Neuronal stem cell (in vitro differentiated cells): ENCODE results near the gene SIK3.

Experiments
- DNase-seq: peaks from one replicate; pipeline ENCODE4 v3.0.0-alpha.2; 2013; ENCODE audit warnings: low spot score
- H2AFZ ChIP-seq: one replicate; pipeline ENCODE4 v1.6.1; 2013; ENCODE audit warnings: mild to moderate bottlenecking, low read length, inconsistent platforms
- H2AK5ac ChIP-seq: 2 replicates; pipeline ENCODE4 v1.6.1; 2013; ENCODE audit warnings: low read depth, mild to moderate bottlenecking, inconsistent platforms, low read length, moderate library complexity, mixed read lengths
- H2BK120ac ChIP-seq: 2 replicates; pipeline ENCODE4 v1.6.1; 2013; ENCODE audit warnings: low read depth, mild to moderate bottlenecking, inconsistent platforms, low read length, moderate library complexity, mixed read lengths
- H2BK12ac ChIP-seq: one replicate; pipeline ENCODE4 v1.6.1; 2013; ENCODE audit warnings: low read length, inconsistent platforms
- H2BK15ac ChIP-seq: 2 replicates; pipeline ENCODE4 v1.6.1; 2013; ENCODE audit warnings: mild to moderate bottlenecking, low read length, inconsistent platforms, mixed read lengths
- H2BK5ac ChIP-seq: one replicate; pipeline ENCODE4 v1.6.1; 2013; ENCODE audit warnings: inconsistent platforms, mild to moderate bottlenecking, low read length, moderate library complexity
- H3K14ac ChIP-seq: one replicate; pipeline ENCODE4 v1.6.1; 2013; ENCODE audit warnings: low read length, inconsistent platforms
- H3K18ac ChIP-seq: 2 replicates; pipeline ENCODE4 v1.6.1; 2013; ENCODE audit warnings: low read length, inconsistent platforms
- H3K23ac ChIP-seq: 2 replicates; pipeline ENCODE4 v1.6.1; 2013; ENCODE audit warnings: low read depth, mild to moderate bottlenecking, mixed read lengths, low read length, inconsistent platforms; ENCODE audit not compliant: poor library complexity
- H3K27ac ChIP-seq: replicated peaks from 3 replicates; pipeline ENCODE4 v1.5.1; 2013; ENCODE audit warnings: low read length, inconsistent platforms
- H3K27me3 ChIP-seq, 3 experiments: 2 replicates each; pipeline ENCODE4 v1.6.1; 2013; ENCODE audit warnings: low read length in 3 of 3, mild to moderate bottlenecking in 2 of 3, inconsistent platforms in 1 of 3, low read depth in 1 of 3, mixed read lengths in 1 of 3, moderate library complexity in 1 of 3; ENCODE audit not compliant: control insufficient read depth in 3 of 3, insufficient read depth in 3 of 3
- H3K36me3 ChIP-seq, 2 donors: replicated peaks in 1 of 2; 2 replicates each; pipeline ENCODE4 v1.6.1; 2013; ENCODE audit warnings: low read length in 2 of 2; ENCODE audit not compliant: control insufficient read depth in 2 of 2, insufficient read depth in 2 of 2
- H3K4ac ChIP-seq: 2 replicates; pipeline ENCODE4 v1.6.1; 2013; ENCODE audit warnings: inconsistent platforms, mild to moderate bottlenecking, low read length, moderate library complexity
- H3K4me1 ChIP-seq, 2 donors: 1 replicate in 1 of 2; 2 replicates in 1 of 2; pipeline ENCODE4 v1.6.1; 2013; ENCODE audit warnings: low read length in 2 of 2, low read depth in 1 of 2; ENCODE audit not compliant: control insufficient read depth in 2 of 2, insufficient read depth in 1 of 2
- H3K4me2 ChIP-seq: one replicate; pipeline ENCODE4 v1.6.1; 2013; ENCODE audit warnings: mild to moderate bottlenecking, low read length, inconsistent platforms; ENCODE audit not compliant: insufficient read depth, poor library complexity, severe bottlenecking
- H3K4me3 ChIP-seq, 2 donors: 2 replicates each; pipeline ENCODE4 v1.5.1; 2013; ENCODE audit warnings: low read length in 2 of 2, mild to moderate bottlenecking in 2 of 2, inconsistent platforms in 1 of 2, moderate library complexity in 1 of 2
- H3K79me1 ChIP-seq: one replicate; pipeline ENCODE4 v1.6.1; 2013; ENCODE audit warnings: low read depth, mild to moderate bottlenecking, inconsistent platforms, low read length, moderate library complexity
- H3K9ac ChIP-seq: one replicate; pipeline ENCODE4 v1.6.1; 2013; ENCODE audit warnings: mild to moderate bottlenecking, low read depth, low read length, inconsistent platforms; ENCODE audit not compliant: poor library complexity
- H3K9me3 ChIP-seq, 2 donors: replicated peaks in 1 of 2; 2 replicates each; pipeline versions ENCODE3 to v1.6.1; 2013; ENCODE audit warnings: low read length in 2 of 2, mild to moderate bottlenecking in 2 of 2, inconsistent platforms in 1 of 2, low read depth in 1 of 2, mixed read lengths in 1 of 2, moderate library complexity in 1 of 2; ENCODE audit not compliant: control insufficient read depth in 2 of 2, insufficient read depth in 1 of 2
- H4K8ac ChIP-seq: one replicate; pipeline ENCODE4 v1.6.1; 2013; ENCODE audit warnings: low read depth, mild to moderate bottlenecking, inconsistent platforms, low read length, moderate library complexity
- H4K91ac ChIP-seq: one replicate; pipeline ENCODE4 v1.6.1; 2013; ENCODE audit warnings: low read length, low read depth, mild to moderate bottlenecking, inconsistent platforms; ENCODE audit not compliant: poor library complexity
- WGBS, 2 donors: extraction: QIAGEN DNeasy Blood & Tissue Kit; methylation state at CpG; one replicate each; pipeline ENCODE4 v1.1.7; 2013; ENCODE audit warnings: missing lambda C conversion rate in 2 of 2, mixed read lengths in 1 of 2; ENCODE audit not compliant: insufficient read length in 2 of 2, insufficient replicate concordance in 1 of 2; ENCODE audit errors: extremely low coverage in 2 of 2; 5-methylcytosine and 5-hydroxymethylcytosine counted together

SIK3 gene

GRCh38 chr11:116927163-116927974 is 170.9 kb downstream of the SIK3 start:
- peaks cover 10 to 12% of the 10 kb centered on the region in 2 donors for H3K4me1 ChIP-seq
- no peak overlapping the region for H3K4me3 ChIP-seq
- no peak overlapping the region for H2BK5ac ChIP-seq
- H3K23ac ChIP-seq: no peak overlapping the region
- H4K91ac ChIP-seq: no peak overlapping the region
- no CpG with 5 or more reads among the region's 11 CpGs for WGBS, 2 donors
- H2AFZ ChIP-seq: no peak overlapping the region
- H3K4me2 ChIP-seq: no peak overlapping the region
- no peak overlapping the region for H3K9ac ChIP-seq
- no peak overlapping the region for H2BK12ac ChIP-seq
- no peaks in the 10 kb centered on the region for H3K79me1 ChIP-seq
- H2BK15ac ChIP-seq: no peak overlapping the region
- no peak overlapping the region for H2AK5ac ChIP-seq
- no peaks in the 10 kb centered on the region for H3K27me3 ChIP-seq
- no peak for DNase-seq
- H3K27ac ChIP-seq: no peak overlapping the region
- no peak overlapping the region for H3K14ac ChIP-seq
- H3K9me3 ChIP-seq: no peaks in the 10 kb centered on the region
- H4K8ac ChIP-seq: no peak overlapping the region
- H2BK120ac ChIP-seq: no peak overlapping the region
- H3K4ac ChIP-seq: no peak overlapping the region
- no peak overlapping the region for H3K18ac ChIP-seq
- H3K36me3 ChIP-seq: peaks cover 1 to 31% of the 10 kb centered on the region in 2 donors

DNA sequence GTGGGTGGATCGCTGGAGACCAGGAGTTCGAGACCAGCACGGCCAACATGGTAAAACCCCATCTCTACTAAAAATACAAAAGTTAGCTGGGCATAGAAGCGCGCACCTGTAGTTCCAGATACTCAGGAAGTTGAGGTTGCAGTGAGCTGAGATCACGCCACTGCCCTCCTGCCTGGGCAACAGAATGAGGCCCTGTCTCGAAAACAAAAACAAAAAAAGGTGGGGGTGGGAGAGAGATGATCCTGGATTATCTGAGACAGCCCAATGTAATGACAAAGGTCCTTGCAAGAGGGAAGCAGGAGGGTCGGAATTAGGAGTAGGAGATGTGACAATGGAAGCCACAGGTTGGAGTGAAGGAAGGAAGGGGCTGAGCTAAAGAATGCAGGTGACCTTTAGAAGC is 173.2 kb downstream of the SIK3 start:
- Histone ChIP-seq H2BK12ac (no peak overlapping the region), H3K9ac (no peak overlapping the region), H3K4ac (no peak overlapping the region), H3K27ac (no peak overlapping the region), H2AFZ (no peak overlapping the region), H3K14ac (no peak overlapping the region), H3K27me3 (no peaks in the 10 kb centered on the region), H3K9me3 (no peaks in the 10 kb centered on the region), H3K79me1 (no peaks in the 10 kb centered on the region), H3K18ac (no peak overlapping the region), H3K4me1 (peaks cover 6 to 9% of the 10 kb centered on the region in 2 donors), H2BK15ac (no peak overlapping the region), H3K36me3 (peaks cover 1 to 39% of the 10 kb centered on the region in 2 donors), H3K4me3 (no peak overlapping the region), H2BK5ac (no peak overlapping the region), H3K23ac (no peak overlapping the region), H4K91ac (no peak overlapping the region), H2BK120ac (no peak overlapping the region), H2AK5ac (no peak overlapping the region), H3K4me2 (no peak overlapping the region), H4K8ac (no peak overlapping the region)
- WGBS, 2 donors: no CpG with 5 or more reads among the region's 8 CpGs
- no peak for DNase-seq

DNA sequence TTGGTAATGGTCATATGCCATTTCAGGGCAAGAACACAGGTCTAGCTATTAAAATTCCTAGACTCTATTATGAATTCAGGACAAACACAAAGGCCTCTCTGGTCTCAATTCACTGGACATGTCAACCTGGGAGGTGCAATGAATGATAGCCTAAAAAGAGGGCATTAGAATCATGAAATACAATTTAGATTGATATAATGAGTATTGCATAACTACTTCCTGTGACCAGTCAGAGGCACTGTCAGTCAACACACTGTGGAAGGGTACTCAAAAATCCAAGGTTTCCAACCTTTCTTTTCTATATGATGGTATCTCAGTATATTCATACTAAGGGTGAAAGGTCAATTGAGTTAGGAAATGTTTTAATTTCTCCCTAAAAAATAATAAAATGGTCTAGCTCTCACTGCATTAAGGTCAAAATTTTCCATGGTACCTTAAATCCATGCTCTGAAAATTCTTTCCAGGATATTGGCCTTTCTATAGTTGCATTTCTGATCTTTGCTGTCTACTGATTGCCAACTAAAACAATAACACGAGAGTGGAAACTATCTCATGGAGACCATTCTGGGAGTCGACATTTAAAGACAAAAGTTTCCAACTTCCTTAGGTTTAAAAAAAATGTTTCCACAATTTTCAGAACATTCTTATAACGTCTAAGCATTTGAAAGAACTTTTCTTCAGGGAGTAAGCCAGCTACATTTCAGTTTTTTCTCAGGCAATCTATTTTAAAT is 179.1 kb downstream of the SIK3 start:
- H3K27me3 ChIP-seq: no peaks in the 10 kb centered on the region
- no peak overlapping the region for H2AK5ac ChIP-seq
- H3K9me3 ChIP-seq: no peaks in the 10 kb centered on the region
- no peak overlapping the region for H3K18ac ChIP-seq
- H3K27ac ChIP-seq: no peak overlapping the region
- DNase-seq: no peak
- H2BK15ac ChIP-seq: no peak overlapping the region
- no peak overlapping the region for H2AFZ ChIP-seq
- H3K4me3 ChIP-seq: no peak overlapping the region
- H2BK5ac ChIP-seq: no peak overlapping the region
- no peak overlapping the region for H2BK120ac ChIP-seq
- no peak overlapping the region for H3K4ac ChIP-seq
- H3K36me3 ChIP-seq: peaks cover 0 to 11% of the 10 kb centered on the region in 2 donors
- H2BK12ac ChIP-seq: no peak overlapping the region
- no peak overlapping the region for H3K14ac ChIP-seq
- no peaks in the 10 kb centered on the region for H3K79me1 ChIP-seq
- H3K23ac ChIP-seq: no peak overlapping the region
- no peak overlapping the region for H3K9ac ChIP-seq
- no peak overlapping the region for H4K91ac ChIP-seq
- H3K4me2 ChIP-seq: no peak overlapping the region
- H4K8ac ChIP-seq: no peak overlapping the region
- no peaks in the 10 kb centered on the region for H3K4me1 ChIP-seq
- WGBS, 2 donors: no CpG with 5 or more reads among the region's 3 CpGs

DNA sequence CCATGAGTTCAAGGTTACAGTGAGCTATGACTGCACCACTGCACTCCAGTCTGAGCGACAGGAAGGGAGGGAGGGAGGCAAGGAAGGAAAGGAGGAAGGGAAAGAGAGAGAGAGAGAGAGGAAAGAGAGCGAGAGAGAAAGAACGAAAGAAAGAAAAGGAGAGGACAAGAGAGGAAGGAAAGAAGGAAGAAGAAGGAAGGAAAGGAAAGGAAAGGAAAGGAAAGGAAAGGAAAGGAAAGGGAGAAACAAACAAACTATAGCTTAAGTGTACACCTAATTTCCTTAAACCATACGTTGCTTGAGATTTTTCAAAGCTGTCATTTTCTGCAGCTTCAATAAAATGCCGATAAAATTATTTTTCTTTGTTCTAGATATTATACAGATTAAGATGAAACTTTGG is 180.6 kb downstream of the SIK3 start:
- Histone ChIP-seq H2AK5ac (no peak overlapping the region), H3K9ac (no peak overlapping the region), H3K4me1 (no peaks in the 10 kb centered on the region), H3K9me3 (no peaks in the 10 kb centered on the region), H3K27ac (no peak overlapping the region), H3K27me3 (no peaks in the 10 kb centered on the region), H3K79me1 (no peaks in the 10 kb centered on the region), H4K91ac (no peak overlapping the region), H3K4ac (no peak overlapping the region), H3K4me2 (no peak overlapping the region), H2BK120ac (no peak overlapping the region), H3K4me3 (no peak overlapping the region), H2BK12ac (no peak overlapping the region), H3K14ac (no peak overlapping the region), H2AFZ (no peak overlapping the region), H4K8ac (no peak overlapping the region), H2BK5ac (no peak overlapping the region), H3K18ac (no peak overlapping the region), H2BK15ac (no peak overlapping the region), H3K36me3 (peaks cover 0 to 11% of the 10 kb centered on the region in 2 donors), H3K23ac (no peak overlapping the region)
- no CpG with 5 or more reads among the region's 5 CpGs for WGBS, 2 donors
- DNase-seq: no peak
